Lung (tissue), 12 donors: ENCODE results near the gene BCL2L15. TPM values are rescaled to one million over a fixed set of nuclear protein-coding genes. Genes with fewer than 3 reads are reported as not detected.

Experiments
- ATAC-seq: fragments of 200-7000 bp; cut with Tn5 transposase; one replicate; pipeline ENCODE4 v1.9.1; 2020; ENCODE audit warnings: moderate number of reproducible peaks; ENCODE audit not compliant: insufficient read depth, low FRiP score
- DNase-seq, 3 donors: peaks; one replicate each; pipeline ENCODE4 v3.0.0-alpha.2; 2013 to 2017
- H3K27ac ChIP-seq, 2 donors: one replicate each; pipeline ENCODE4 v1.5.1; 2013; ENCODE audit warnings: mild to moderate bottlenecking in 2 of 2, moderate library complexity in 2 of 2, control low read depth in 1 of 2, inconsistent platforms in 1 of 2, low read depth in 1 of 2, low read length in 1 of 2
- H3K27me3 ChIP-seq, 3 donors: one replicate each; pipeline ENCODE4 v1.5.1; 2013; ENCODE audit warnings: low read length in 2 of 3; ENCODE audit not compliant: control insufficient read depth in 3 of 3, insufficient read depth in 3 of 3
- H3K36me3 ChIP-seq, 4 donors: one replicate each; pipeline ENCODE4 v1.5.1; 2013; ENCODE audit warnings: low read length in 4 of 4, mild to moderate bottlenecking in 1 of 4, moderate library complexity in 1 of 4; ENCODE audit not compliant: control insufficient read depth in 4 of 4, insufficient read depth in 4 of 4
- H3K4me1 ChIP-seq, 5 donors: one replicate each; pipeline ENCODE4 v1.5.1; 2013; ENCODE audit warnings: low read length in 5 of 5, mild to moderate bottlenecking in 2 of 5, moderate library complexity in 1 of 5; ENCODE audit not compliant: control insufficient read depth in 5 of 5, insufficient read depth in 5 of 5
- H3K4me3 ChIP-seq: one replicate; pipeline ENCODE4 v1.5.1; 2013; ENCODE audit warnings: mild to moderate bottlenecking, control low read depth, moderate library complexity
- H3K9ac ChIP-seq, 2 donors: one replicate each; pipeline ENCODE4 v1.5.1; 2013; ENCODE audit warnings: low read length in 2 of 2, control low read depth in 1 of 2; ENCODE audit not compliant: insufficient read depth in 1 of 2
- H3K9me3 ChIP-seq, 4 donors: one replicate each; pipeline ENCODE4 v1.5.1; 2013; ENCODE audit warnings: low read length in 3 of 4, mild to moderate bottlenecking in 1 of 4, moderate library complexity in 1 of 4; ENCODE audit not compliant: control insufficient read depth in 4 of 4, insufficient read depth in 3 of 4
- CTCF ChIP-seq: IDR thresholded peaks from 2 replicates; pipeline ENCODE4 v1.5.1; 2012; ENCODE audit warnings: mild to moderate bottlenecking; ENCODE audit errors: control extremely low read depth, extremely low read depth
- WGBS, 2 donors: extraction: QIAGEN DNeasy Blood & Tissue Kit; methylation state at CpG; one replicate each; pipeline ENCODE4 v1.1.7; 2013; 5-methylcytosine and 5-hydroxymethylcytosine counted together
- polyA plus RNA-seq, 2 donors: library from polyadenylated mRNA; stranded (reverse); fragments of 200-250 nt; gene quantifications; one replicate each; pipeline ENCODE4 v1.2.1, GENCODE V29; 2013
- total RNA-seq, 2 donors: library from RNA; depleted of rRNA in 1 of 2; stranded (reverse); fragments of >200 nt in 1 of 2; gene quantifications; one replicate each; pipeline ENCODE4 v1.2.1, GENCODE V29; 2014 to 2021
- donor health status: control.
- donor health status: control.
- donor health status: Bipolar disorder and iron deficiency.
- donor health status: healthy.
- donor health status: DM: yes; HTN: yes; CAD: no.

BCL2L15 gene
- total and polyA plus RNA-seq, 4 donors: 1.9 to 7.0 (median 3.2) TPM

GRCh38 chr1:113898241-113898814 is 10.9 kb upstream of the BCL2L15 start:
- DNase-seq (no peak), ATAC-seq (no peak)
- H3K9me3 ChIP-seq: no peaks in the 10 kb centered on the region
- peaks cover 22 to 31% (median 27%) of the 10 kb centered on the region in 4 donors for H3K36me3 ChIP-seq
- H3K4me3 ChIP-seq: no peak overlapping the region
- no peaks in the 10 kb centered on the region for H3K27me3 ChIP-seq
- no peak overlapping the region for H3K9ac ChIP-seq
- no peak overlapping the region for H3K27ac ChIP-seq
- TF ChIP-seq CTCF: no peak
- WGBS, 2 donors: 94 to 95% methylated on average over 1 of the region's 1 CpG
- peaks cover 0 to 7% (median 0%) of the 10 kb centered on the region in 5 donors for H3K4me1 ChIP-seq

- Histone ChIP-seq H3K4me3 (no peak overlapping the region), H3K4me1 (peaks cover 0 to 7% (median 0%) of the 10 kb centered on the region in 5 donors), H3K27me3 (no peaks in the 10 kb centered on the region), H3K27ac (no peak overlapping the region), H3K9me3 (no peaks in the 10 kb centered on the region), H3K36me3 (peaks cover 20 to 31% (median 24%) of the 10 kb centered on the region in 4 donors), H3K9ac (no peak overlapping the region)
- WGBS, 2 donors: 94 to 96% methylated on average over 8 of the region's 8 CpGs
- no peak for TF ChIP-seq CTCF
- ATAC-seq (no peak), DNase-seq (no peak)
Measured at GRCh38 chr1:113895961-113896360, 8.6 kb upstream of the BCL2L15 start.

- Histone ChIP-seq H3K4me3 (no peak overlapping the region), H3K9me3 (no peaks in the 10 kb centered on the region), H3K36me3 (peaks cover 19 to 31% (median 23%) of the 10 kb centered on the region in 4 donors), H3K27me3 (no peaks in the 10 kb centered on the region), H3K27ac (no peak overlapping the region), H3K9ac (no peak overlapping the region), H3K4me1 (peaks cover 0 to 7% (median 0%) of the 10 kb centered on the region in 5 donors)
- ATAC-seq: no peak
- WGBS, 2 donors: 93 to 94% methylated on average over 6 of the region's 6 CpGs
- TF ChIP-seq CTCF: no peak
- no peak for DNase-seq
Measured at GRCh38 chr1:113895098-113895497, 7.7 kb upstream of the BCL2L15 start.

DNA sequence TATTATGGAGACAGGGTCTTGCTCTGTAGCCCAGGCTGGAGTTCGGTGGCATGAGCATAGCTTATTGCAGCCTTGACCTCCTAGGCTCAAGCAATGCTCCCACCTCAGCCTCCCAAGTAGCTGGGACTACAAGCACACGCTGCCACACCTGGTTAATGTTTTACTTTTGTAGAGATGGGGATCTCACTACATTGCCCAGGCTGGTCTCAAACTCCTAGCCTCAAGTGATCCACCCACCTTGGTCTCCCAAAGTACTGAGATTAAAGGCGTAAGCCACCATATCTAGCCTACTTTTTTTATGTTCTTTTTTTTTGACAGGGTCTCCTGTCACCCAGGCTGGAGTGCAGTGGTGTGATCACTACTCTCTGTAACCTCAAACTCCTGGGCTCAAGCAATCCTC is 5.9 kb upstream of the BCL2L15 start:
- Histone ChIP-seq H3K27ac (no peak overlapping the region), H3K36me3 (peaks cover 13 to 23% (median 16%) of the 10 kb centered on the region in 4 donors), H3K4me3 (no peak overlapping the region), H3K9ac (no peak overlapping the region), H3K9me3 (no peaks in the 10 kb centered on the region), H3K27me3 (no peaks in the 10 kb centered on the region), H3K4me1 (no peaks in the 10 kb centered on the region)
- WGBS, 2 donors: 93% methylated on average over 3 of the region's 3 CpGs
- DNase-seq (no peak), ATAC-seq (no peak)
- TF ChIP-seq CTCF: no peak
